NT2/D1 (cell line): Measurements from ENCODE around the gene PRSS56.

Experiments
- DNase-seq: peaks from one replicate; pipeline ENCODE4 v3.0.0-alpha.2; 2011; ENCODE audit warnings: low read depth, low spot score
- H3K27me3 ChIP-seq: 2 replicates; pipeline ENCODE4 v1.6.0; 2011; ENCODE audit warnings: mild to moderate bottlenecking; ENCODE audit not compliant: insufficient read length, insufficient read depth
- H3K36me3 ChIP-seq: 2 replicates; pipeline ENCODE4 v1.6.1; 2011; ENCODE audit warnings: mild to moderate bottlenecking, low read length, mixed read lengths; ENCODE audit not compliant: insufficient read depth, insufficient read length
- H3K4me1 ChIP-seq: 2 replicates; pipeline ENCODE4 v1.5.1; 2011; ENCODE audit not compliant: insufficient read depth, insufficient read length
- H3K4me3 ChIP-seq: 2 replicates; pipeline ENCODE4 v1.5.1; 2011; ENCODE audit warnings: low read depth; ENCODE audit not compliant: insufficient read length
- H3K9ac ChIP-seq: 2 replicates; pipeline ENCODE4 v1.6.0; 2011; ENCODE audit warnings: low read depth; ENCODE audit not compliant: insufficient read length
- H3K9me3 ChIP-seq: 2 replicates; pipeline ENCODE4 v1.5.1; 2011; ENCODE audit warnings: mild to moderate bottlenecking, low read length; ENCODE audit not compliant: insufficient read depth
- SUZ12 ChIP-seq: IDR thresholded peaks from 2 replicates; pipeline ENCODE4 v1.6.1; 2011; ENCODE audit not compliant: insufficient read length, insufficient read depth; ENCODE audit errors: extremely low read depth
- YY1 ChIP-seq: IDR thresholded peaks from 2 replicates; pipeline ENCODE4 v1.6.1; 2011; ENCODE audit not compliant: insufficient read length, insufficient read depth
- ZNF274 ChIP-seq: IDR thresholded peaks from 2 replicates; pipeline ENCODE4 v1.6.1; 2011; ENCODE audit warnings: mild to moderate bottlenecking, low read depth, low read length

Gene PRSS56

DNA sequence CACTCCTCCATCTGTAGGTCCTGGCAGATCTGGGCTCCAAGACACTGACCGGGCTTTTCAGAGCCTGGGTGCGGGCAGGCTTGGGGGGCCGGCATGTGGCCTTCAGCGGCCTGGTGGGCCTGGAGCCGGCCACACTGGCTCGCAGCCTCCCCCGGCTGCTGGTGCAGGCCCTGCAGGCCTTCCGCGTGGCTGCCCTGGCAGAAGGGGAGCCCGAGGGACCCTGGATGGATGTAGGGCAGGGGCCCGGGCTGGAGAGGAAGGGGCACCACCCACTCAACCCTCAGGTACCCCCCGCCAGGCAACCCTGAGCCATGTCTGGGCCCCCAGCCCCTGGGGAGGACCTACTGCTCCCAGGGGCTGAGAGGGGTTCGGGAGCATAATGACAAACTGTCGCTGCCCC, 5.0 kb downstream of the PRSS56 start:
- no peak overlapping the region for H3K9ac ChIP-seq
- TF ChIP-seq ZNF274: no peak
- no peak overlapping the region for H3K4me3 ChIP-seq
- DNase-seq: no peak
- H3K9me3 ChIP-seq: no peaks in the 10 kb centered on the region
- H3K4me1 ChIP-seq: peaks cover 23% of the 10 kb centered on the region
- peaks cover 64% of the 10 kb centered on the region for H3K27me3 ChIP-seq
- H3K36me3 ChIP-seq: no peaks in the 10 kb centered on the region

DNA sequence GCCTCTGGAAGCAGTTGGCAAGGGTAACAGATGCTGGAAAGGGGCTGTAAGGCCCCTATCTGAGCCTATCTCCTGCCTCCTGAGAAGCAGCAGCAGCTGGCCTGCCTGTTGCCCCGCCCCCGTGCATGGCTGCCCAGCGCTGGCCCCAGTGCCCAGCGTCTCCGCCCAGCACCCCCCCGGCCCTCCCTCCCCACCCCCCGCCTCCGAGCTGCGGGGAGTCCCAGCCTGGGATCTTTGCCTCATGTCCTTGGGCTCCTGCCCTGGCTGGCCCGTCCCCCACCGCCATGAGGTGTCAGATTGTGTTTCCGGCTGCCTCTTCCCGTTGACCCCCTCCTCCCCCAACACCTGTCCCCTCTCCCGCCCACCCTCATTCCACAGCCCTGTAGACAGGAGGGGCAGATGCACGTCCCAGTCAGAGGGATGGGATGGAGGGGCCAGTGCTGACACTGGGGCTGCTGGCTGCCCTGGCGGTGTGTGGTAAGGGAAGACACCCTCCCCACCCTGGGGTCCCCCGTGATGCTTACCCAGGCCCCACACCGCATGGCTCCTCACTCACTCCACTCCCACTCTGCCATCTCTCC, 5.7 kb downstream of the PRSS56 start, which contains the start of gene CHRND:
TSS of gene CHRND (plus strand) at position 370 of the 581 bp plus-strand sequence. CDS start at position 426, 56 bp downstream.
- TF ChIP-seq YY1 (no peak), SUZ12 (no peak), ZNF274 (no peak)
- Histone ChIP-seq H3K4me1 (peaks cover 19% of the 10 kb centered on the region), H3K27me3 (peaks cover 59% of the 10 kb centered on the region), H3K4me3 (no peak within 1 kb of the TSS), H3K9ac (no peak within 1 kb of the TSS), H3K36me3 (no peaks in the 10 kb centered on the region), H3K9me3 (no peaks in the 10 kb centered on the region)
- no peak for DNase-seq

DNA sequence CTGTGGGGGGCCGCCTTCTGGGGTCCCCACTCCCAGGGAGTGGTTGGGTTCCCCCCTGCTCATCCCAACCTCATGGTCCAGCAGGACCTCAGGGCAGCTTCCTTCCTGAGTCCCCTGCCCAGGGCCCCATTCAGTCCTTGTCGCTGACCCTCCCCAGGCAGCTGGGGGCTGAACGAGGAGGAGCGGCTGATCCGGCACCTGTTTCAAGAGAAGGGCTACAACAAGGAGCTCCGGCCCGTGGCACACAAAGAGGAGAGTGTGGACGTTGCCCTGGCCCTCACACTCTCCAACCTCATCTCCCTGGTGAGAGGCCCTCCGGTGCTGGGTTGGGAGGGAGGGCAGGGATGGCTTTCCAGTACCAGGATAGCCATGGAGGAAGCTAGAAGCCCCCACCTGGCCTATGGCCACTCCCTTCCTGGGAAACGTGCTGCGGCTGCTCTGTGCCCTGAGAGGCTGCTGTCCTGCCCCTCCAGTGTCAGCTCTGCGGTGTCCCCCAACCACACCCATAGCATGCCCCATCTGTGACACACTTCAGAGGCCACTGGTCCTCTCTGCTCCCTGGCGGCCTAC, 6.3 kb downstream of the PRSS56 start:
- DNase-seq: no peak
- Histone ChIP-seq H3K9me3 (no peaks in the 10 kb centered on the region), H3K27me3 (peaks cover 53% of the 10 kb centered on the region), H3K9ac (no peak overlapping the region), H3K4me3 (no peak overlapping the region), H3K4me1 (peaks cover 19% of the 10 kb centered on the region), H3K36me3 (no peaks in the 10 kb centered on the region)
- no peak for TF ChIP-seq SUZ12
- no peak for TF ChIP-seq YY1
- no peak for TF ChIP-seq ZNF274

- Histone ChIP-seq H3K4me3 (no peak overlapping the region), H3K36me3 (no peaks in the 10 kb centered on the region), H3K9me3 (no peaks in the 10 kb centered on the region), H3K9ac (no peak overlapping the region), H3K4me1 (peaks cover 14% of the 10 kb centered on the region), H3K27me3 (peaks cover 38% of the 10 kb centered on the region)
- DNase-seq: no peak
- TF ChIP-seq YY1 (no peak), SUZ12 (no peak), ZNF274 (no peak)
These were observed 7.8 kb downstream of the PRSS56 start for GRCh38 chr2:232527905-232528470.

GRCh38 chr2:232528746-232529460, 8.7 kb downstream of the PRSS56 start:
- no peak for DNase-seq
- H3K4me1 ChIP-seq: peaks cover 11% of the 10 kb centered on the region
- H3K9ac ChIP-seq: no peak overlapping the region
- no peaks in the 10 kb centered on the region for H3K9me3 ChIP-seq
- no peak overlapping the region for H3K4me3 ChIP-seq
- H3K27me3 ChIP-seq: peaks cover 29% of the 10 kb centered on the region
- H3K36me3 ChIP-seq: no peaks in the 10 kb centered on the region
- TF ChIP-seq ZNF274: no peak
- no peak for TF ChIP-seq SUZ12
- TF ChIP-seq YY1: no peak

GRCh38 chr2:232529806-232530547, 9.8 kb downstream of the PRSS56 start:
- Histone ChIP-seq H3K27me3 (peaks cover 20% of the 10 kb centered on the region), H3K4me3 (no peak overlapping the region), H3K9me3 (no peaks in the 10 kb centered on the region), H3K36me3 (no peaks in the 10 kb centered on the region), H3K9ac (no peak overlapping the region), H3K4me1 (peaks cover 16% of the 10 kb centered on the region)
- no peak for DNase-seq
- TF ChIP-seq ZNF274 (no peak), SUZ12 (no peak), YY1 (no peak)
